ENCODE results near the gene LFNG. TPM values are rescaled to one million over a fixed set of nuclear protein-coding genes. Genes with fewer than 3 reads are reported as not detected.

Gene LFNG
- total and polyA plus RNA-seq, 2 of the 13 experiments (the other 11 are each of a cell fraction or from before 2014, with no cell fraction given): 0.44 to 1.5 TPM

DNA sequence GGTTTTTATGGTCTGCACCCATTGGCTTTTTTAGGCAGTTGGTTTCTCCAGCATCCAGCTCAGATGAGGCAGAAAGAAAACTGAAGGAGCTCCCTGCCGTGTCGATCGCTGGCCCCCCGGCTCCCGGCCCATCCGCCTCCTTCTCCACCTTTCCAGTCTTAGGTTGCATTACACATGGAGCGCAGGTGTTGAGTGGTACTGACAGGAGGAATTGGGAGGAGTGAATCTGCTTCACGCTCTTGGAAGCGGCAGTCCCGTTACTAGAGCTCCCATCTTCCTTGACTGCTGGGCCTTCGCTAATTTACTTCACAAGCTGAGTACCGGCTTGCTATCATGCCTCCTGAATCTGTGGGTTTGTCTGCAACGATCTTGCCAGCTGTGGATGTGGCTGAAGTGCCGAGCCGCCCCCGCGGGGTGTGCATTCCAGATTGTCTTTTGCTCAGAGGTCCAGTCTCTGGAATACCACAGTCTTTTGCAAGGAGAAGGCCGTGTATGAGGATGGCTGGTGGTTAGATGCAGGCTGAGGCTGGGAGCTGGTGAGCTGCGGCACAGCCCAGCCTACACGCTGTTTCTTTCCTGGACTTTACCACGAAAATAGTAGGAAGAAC, 56.3 kb downstream of the LFNG start:
- Histone ChIP-seq H3K27me3 (ENCODE audit: control insufficient read depth in 1 of 2, insufficient read depth in 2 of 2, low read length in 2 of 2) (no peaks in the 10 kb centered on the region), H3K36me3 (replicated peaks in 1 of 2; ENCODE audit: control insufficient read depth in 1 of 2, insufficient read depth in 2 of 2, low read length in 2 of 2) (no peaks in the 10 kb centered on the region), H3K4me3 (replicated peaks in 1 of 3; ENCODE audit: insufficient read depth in 1 of 3, low read depth in 2 of 3, low read length in 3 of 3) (no peak overlapping the region), H3K9ac (ENCODE audit: insufficient read depth, low read depth, low read length) (no peak overlapping the region), H2AFZ (ENCODE audit: low read length) (no peak overlapping the region), H4K20me1 (ENCODE audit: insufficient read depth, low read length) (no peaks in the 10 kb centered on the region), H3K79me2 (ENCODE audit: insufficient read depth, low read length) (no peaks in the 10 kb centered on the region), H3K9me3 (ENCODE audit: low read length) (no peaks in the 10 kb centered on the region), H3K4me2 (ENCODE audit: low read depth, low read length) (no peak overlapping the region), H3K4me1 (ENCODE audit: insufficient read depth, low read length) (no peaks in the 10 kb centered on the region), H3K27ac (ENCODE audit: extremely low read length, insufficient read depth, low read length) (no peak overlapping the region)
- ATAC-seq (no peak), FAIRE-seq (no peak), DNase-seq (ENCODE audit: low spot score) (no peak)
- ChIA-PET CTCF (ENCODE audit: low intra/inter-chr PET ratio, low total read pairs) (no interaction called here), POLR2A (no interaction called here)
- no TSS peak for BruUV-seq (replicated peaks)
- TF ChIP-seq ZNF383 (CRISPR knock-in tag; IDR thresholded peaks at IDR 0.05; ENCODE audit: borderline replicate concordance): no peak
- in situ Hi-C loops (cut with HindIII; ENCODE audit: extremely low pct_ligation_motif_present, low pct_unique_long_range_greater_than_20kb) (no loop called here), intact Hi-C loops (cut with micrococcal nuclease; ENCODE audit: unreplicated experiment) (no loop called here)
- 93% methylated on average over 16 of the region's 21 CpGs for WGBS (ENCODE audit: low lambda C conversion rate)

DNA sequence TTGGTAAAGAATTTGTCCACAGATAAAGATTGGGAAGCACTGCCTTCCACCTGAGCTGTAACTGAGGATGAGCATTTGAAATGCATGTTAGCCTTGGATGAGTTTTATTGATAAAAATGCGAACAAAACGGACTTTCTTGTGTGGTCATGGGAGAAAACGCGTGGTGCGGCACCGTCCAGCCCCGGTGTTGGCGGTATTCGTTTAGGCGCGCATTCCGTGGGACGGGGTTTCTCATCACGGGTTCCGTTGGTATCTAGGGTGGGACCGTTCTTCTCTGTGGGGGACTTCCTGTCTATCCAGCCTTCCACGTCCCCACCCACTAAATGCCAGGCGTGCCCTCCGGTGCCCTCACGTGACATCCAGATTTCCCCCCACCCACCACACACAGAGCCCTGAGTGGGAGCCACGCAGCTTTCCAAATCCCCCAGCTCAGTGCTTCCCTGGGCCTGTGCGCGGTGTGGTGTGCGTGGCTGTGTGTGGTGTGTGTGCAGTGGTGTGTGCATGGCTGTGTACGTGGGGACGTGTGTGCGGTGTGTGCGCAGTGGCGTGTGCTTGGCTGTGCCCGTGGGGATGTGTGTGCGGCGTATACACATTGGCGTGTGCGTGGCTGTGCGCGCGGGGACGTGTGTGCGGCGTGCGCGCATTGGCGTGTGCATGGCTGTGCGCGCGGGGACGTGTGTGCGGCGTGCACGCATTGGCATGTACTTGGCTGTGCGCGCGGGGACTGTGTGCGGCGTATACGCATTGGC, 57.3 kb downstream of the LFNG start:
- no peak overlapping the region for H3K27ac ChIP-seq (ENCODE audit: extremely low read length, insufficient read depth, low read length)
- DNase-seq (ENCODE audit: low spot score): no peak
- no peaks in the 10 kb centered on the region for H3K9me3 ChIP-seq (ENCODE audit: low read length)
- no peaks in the 10 kb centered on the region for H3K4me1 ChIP-seq (ENCODE audit: insufficient read depth, low read length)
- in situ Hi-C loops (cut with HindIII; ENCODE audit: extremely low pct_ligation_motif_present, low pct_unique_long_range_greater_than_20kb): no loop called here
- H3K4me3 ChIP-seq (replicated peaks in 1 of 3; ENCODE audit: insufficient read depth in 1 of 3, low read depth in 2 of 3, low read length in 3 of 3): no peak overlapping the region
- no peak overlapping the region for H2AFZ ChIP-seq (ENCODE audit: low read length)
- H3K27me3 ChIP-seq (ENCODE audit: control insufficient read depth in 1 of 2, insufficient read depth in 2 of 2, low read length in 2 of 2): no peaks in the 10 kb centered on the region
- H4K20me1 ChIP-seq (ENCODE audit: insufficient read depth, low read length): no peaks in the 10 kb centered on the region
- ChIA-PET CTCF (ENCODE audit: low intra/inter-chr PET ratio, low total read pairs) (no interaction called here), POLR2A (no interaction called here)
- 96% methylated on average over 56 of the region's 56 CpGs for WGBS (ENCODE audit: low lambda C conversion rate)
- no peak for FAIRE-seq
- no peak for ATAC-seq
- intact Hi-C loops (cut with micrococcal nuclease; ENCODE audit: unreplicated experiment): no loop called here
- H3K4me2 ChIP-seq (ENCODE audit: low read depth, low read length): no peak overlapping the region
- TF ChIP-seq ERF (CRISPR knock-in tag; IDR thresholded peaks at IDR 0.05): no peak
- TF ChIP-seq, protein P1, sequence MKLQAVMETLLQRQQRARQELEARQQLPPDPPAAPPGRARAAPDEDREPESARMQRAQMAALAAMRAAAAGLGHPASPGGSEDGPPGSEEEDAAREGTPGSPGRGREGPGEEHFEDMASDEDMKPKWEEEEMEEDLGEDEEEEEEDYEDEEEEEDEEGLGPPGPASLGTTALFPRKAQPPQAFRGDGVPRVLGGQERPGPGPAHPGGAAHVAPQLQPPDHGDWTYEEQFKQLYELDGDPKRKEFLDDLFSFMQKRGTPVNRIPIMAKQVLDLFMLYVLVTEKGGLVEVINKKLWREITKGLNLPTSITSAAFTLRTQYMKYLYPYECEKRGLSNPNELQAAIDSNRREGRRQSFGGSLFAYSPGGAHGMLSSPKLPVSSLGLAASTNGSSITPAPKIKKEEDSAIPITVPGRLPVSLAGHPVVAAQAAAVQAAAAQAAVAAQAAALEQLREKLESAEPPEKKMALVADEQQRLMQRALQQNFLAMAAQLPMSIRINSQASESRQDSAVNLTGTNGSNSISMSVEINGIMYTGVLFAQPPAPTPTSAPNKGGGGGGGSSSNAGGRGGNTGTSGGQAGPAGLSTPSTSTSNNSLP (IDR thresholded peaks at IDR 0.05; ENCODE audit: low read depth, low read length): no peak
- TF ChIP-seq SIX1 (CRISPR knock-in tag; IDR thresholded peaks at IDR 0.05; ENCODE audit: borderline replicate concordance): no peak
- TF ChIP-seq, protein P2, sequence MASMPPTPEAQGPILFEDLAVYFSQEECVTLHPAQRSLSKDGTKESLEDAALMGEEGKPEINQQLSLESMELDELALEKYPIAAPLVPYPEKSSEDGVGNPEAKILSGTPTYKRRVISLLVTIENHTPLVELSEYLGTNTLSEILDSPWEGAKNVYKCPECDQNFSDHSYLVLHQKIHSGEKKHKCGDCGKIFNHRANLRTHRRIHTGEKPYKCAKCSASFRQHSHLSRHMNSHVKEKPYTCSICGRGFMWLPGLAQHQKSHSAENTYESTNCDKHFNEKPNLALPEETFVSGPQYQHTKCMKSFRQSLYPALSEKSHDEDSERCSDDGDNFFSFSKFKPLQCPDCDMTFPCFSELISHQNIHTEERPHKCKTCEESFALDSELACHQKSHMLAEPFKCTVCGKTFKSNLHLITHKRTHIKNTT (CRISPR knock-in tag; IDR thresholded peaks at IDR 0.05): no peak
- no peak for TF ChIP-seq NCOA1 (CRISPR knock-in tag; IDR thresholded peaks at IDR 0.05)
- no peak for TF ChIP-seq ZNF329 (CRISPR knock-in tag; IDR thresholded peaks at IDR 0.05; ENCODE audit: low read depth)
- no peak for TF ChIP-seq ARNT2 (CRISPR knock-in tag; IDR thresholded peaks at IDR 0.05; ENCODE audit: low read depth)
- TF ChIP-seq, protein P3, sequence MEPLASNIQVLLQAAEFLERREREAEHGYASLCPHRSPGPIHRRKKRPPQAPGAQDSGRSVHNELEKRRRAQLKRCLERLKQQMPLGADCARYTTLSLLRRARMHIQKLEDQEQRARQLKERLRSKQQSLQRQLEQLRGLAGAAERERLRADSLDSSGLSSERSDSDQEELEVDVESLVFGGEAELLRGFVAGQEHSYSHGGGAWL (CRISPR knock-in tag; IDR thresholded peaks at IDR 0.05): no peak
- TF ChIP-seq HDAC2 (CRISPR knock-in tag; IDR thresholded peaks at IDR 0.05): no peak
- TF ChIP-seq CENPT (CRISPR knock-in tag; IDR thresholded peaks at IDR 0.05; ENCODE audit: low read depth): no peak
- no peak for TF ChIP-seq ZBTB21 (CRISPR knock-in tag; IDR thresholded peaks at IDR 0.05)
- no peak for TF ChIP-seq NR2F2 (IDR thresholded peaks at IDR 0.05; ENCODE audit: borderline replicate concordance, low read depth)
- TF ChIP-seq NONO (IDR thresholded peaks at IDR 0.05): no peak
- TF ChIP-seq NONO (CRISPR knock-in tag; conservative IDR thresholded peaks at IDR 0.05): no peak
- no peaks in the 10 kb centered on the region for H3K79me2 ChIP-seq (ENCODE audit: insufficient read depth, low read length)
- H3K36me3 ChIP-seq (replicated peaks in 1 of 2; ENCODE audit: control insufficient read depth in 1 of 2, insufficient read depth in 2 of 2, low read length in 2 of 2): no peaks in the 10 kb centered on the region
- H3K9ac ChIP-seq (ENCODE audit: insufficient read depth, low read depth, low read length): no peak overlapping the region
- BruUV-seq (replicated peaks): no TSS peak

Measured in HepG2 (cell line).